ENCODE data around the gene DNTT.

The DNTT gene

GRCh38 chr10:96384506-96384905 is 80.3 kb downstream of the DNTT start:
- DNase-seq, result no peak

GRCh38 chr10:96387161-96387560 is 82.9 kb downstream of the DNTT start:
- no peak for DNase-seq

- DNase-seq, result no peak
Observed at GRCh38 chr10:96387601-96388000, 83.4 kb downstream of the DNTT start.
